Stimulated activated CD4-positive, alpha-beta T cell treated with anti-CD3 and anti-CD28 coated beads, Interleukin-15, amount 100 ng/mL, for 24 hours (primary cell): ENCODE results near the gene CADM1.

Experiments used
- DNase-seq: peaks from one replicate; pipeline ENCODE4 v3.0.0-alpha.2; 2020

The CADM1 gene

DNA sequence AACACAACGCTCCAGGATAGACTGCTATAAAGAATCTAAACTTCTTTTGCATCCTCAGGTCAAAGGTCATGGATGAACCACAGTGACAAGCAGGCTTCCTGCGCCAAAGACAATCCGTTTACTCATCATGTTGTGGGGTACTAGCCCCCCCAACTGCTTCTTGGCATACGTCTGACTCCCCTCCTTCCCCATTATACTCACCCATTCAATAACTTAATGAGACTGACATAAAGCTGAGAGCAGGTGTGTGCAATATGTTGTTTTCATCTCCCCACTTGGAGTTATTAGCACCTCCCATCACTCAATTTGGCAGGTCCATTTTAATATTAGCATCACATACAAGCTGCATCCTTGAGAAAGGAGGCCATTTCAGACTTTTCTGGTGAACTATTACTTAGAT is 157.1 kb downstream of the CADM1 start:
- no peak for DNase-seq

DNA sequence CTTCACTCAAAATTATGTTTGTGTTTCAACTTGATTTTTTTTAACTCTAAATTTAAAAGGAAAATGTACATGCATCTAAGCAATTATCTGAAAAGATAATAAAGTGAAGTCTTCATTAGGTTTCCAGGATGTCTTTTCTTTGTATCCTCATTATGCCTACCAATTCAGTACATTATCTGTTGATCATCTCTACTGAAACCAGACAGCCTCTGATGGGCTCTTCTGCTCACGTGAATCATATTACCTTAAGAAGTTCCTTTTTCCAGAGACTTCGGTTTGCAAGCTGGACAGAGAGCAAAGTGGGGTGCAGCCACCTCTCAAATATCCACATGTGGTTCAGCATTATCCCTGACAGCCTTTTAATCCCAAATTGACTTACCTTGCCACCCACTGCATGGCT is 158.4 kb downstream of the CADM1 start:
- DNase-seq: no peak

DNA sequence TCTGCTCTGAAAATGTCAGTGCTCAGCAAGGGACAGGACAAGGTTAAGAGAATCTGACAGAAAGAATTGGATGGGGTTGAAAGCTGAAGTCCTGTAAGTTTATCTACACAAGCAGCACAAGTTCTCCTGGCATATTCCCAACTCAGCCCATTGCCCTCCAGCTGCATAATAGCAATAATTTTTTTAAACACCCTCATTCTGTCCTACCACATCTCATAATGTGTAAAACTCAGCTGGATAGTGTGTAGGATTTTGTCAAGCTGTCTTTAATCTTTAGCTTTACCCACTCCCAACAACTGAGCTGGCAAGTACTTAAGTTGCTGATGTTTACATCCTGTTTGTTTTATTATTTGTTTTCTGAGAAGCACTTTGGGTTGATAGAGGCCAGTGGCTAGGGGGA is 158.9 kb downstream of the CADM1 start:
- DNase-seq: no peak

DNA sequence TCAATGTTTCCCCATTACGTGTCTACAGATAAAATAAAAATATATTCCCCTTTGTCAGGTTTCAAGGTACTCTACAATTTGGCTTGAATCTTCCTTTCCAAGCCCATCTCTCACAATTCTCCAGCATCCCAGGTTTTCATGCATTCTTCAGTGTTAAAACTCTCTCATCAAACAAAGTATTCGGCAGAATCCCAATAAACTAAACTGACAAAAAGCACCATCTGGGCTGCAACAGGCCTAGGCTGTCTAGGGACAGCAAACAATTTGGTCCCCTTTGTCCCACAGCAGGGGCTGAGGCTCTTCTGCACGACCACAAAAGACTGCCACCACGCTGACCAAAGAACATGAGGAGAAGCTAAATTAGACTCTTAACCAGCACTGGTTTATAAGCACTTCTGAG is 159.4 kb downstream of the CADM1 start:
- DNase-seq: no peak

DNA sequence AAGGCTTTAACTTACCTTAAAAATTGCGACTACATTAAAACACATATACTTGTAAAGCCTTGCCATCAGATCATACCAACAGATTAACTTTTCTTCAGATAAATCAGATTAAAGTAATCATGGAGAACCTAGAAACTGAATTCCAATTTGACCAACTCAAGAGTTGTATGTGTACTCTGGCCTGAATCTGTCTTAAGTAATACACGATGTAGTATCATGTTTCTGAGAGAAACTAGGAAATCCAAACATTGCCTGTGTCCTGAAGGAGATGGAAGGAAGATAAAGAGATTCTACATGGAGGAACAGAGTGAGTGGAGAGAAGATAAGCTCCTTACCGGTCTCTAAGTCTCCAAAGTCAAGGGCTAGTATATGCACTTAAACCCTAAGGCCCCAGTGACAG is 162.1 kb downstream of the CADM1 start:
- DNase-seq: no peak

DNA sequence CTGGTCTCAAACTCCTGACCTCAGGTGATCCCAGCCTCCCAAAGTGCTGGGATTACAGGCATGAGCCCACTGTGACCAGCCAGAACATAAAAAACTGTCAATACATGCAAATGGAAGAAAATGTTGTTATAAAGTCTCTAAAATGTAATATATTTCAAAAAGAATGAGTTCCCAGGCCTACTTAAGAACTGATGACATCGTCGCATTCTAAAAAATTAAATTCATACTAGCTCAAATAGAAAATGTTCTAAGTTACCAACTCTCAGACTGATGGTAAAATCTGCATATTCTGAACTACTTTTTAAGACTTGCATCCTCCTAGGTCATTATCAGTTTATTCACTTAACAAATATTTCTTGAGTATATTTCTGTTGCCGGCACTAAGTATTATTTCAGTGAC is 163.3 kb downstream of the CADM1 start:
- DNase-seq: no peak

DNA sequence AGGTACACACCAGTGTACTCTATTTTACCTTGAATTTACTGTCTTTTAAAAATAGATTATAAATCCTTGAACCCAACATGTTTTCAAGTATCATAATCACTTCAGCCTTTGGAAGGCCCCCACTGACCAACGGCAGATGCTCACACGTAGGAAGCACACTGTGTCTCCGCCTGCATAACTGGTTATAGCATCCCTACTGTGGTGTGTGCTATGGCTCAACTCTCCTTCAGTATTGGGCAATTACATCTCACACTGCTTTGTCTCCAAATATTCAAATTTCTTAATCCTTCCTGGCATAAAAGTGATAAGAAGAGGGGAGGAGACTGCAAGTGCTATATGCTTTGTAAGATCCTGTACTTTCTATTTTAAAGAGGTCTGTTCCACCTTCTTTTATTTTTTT is 165.7 kb downstream of the CADM1 start:
- no peak for DNase-seq

DNA sequence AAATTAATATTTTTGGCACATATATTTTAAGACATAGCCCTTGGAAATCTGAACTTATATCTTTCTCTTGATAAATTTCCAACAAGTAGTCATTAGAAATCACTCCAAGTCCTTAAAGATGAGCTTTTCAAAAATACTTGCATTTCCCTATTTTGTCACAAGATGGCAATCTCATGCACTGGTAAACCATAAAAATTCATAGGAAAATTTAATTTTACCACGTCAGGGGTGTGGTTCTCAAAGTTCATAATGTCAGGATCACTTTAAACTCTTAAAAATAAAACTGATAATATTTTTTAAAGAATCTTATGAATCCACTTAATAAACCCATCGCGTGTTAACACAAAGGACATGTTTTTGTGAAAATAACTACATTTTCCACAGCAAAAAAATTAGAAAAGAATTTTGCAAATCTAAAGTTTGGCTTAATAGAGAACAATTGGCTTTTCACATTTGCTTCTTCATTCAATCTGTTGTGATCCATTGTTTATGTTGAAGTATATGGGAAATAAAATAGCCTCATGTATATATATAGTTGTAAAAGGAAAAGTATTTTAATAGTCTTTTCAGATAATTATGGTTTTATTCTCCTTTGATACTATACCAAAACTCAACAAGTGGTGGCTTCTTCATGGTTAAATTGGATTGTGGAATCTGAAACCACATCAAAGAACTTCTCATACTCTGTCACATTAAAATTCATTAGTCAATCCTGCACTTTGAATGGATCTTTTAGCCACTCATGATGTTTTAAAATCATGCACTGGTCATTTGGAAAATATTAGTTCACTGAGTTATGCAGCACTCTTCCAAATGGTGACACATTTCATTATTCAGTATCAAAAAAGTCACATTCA is 169.1 kb downstream of the CADM1 start:
- no peak for DNase-seq

DNA sequence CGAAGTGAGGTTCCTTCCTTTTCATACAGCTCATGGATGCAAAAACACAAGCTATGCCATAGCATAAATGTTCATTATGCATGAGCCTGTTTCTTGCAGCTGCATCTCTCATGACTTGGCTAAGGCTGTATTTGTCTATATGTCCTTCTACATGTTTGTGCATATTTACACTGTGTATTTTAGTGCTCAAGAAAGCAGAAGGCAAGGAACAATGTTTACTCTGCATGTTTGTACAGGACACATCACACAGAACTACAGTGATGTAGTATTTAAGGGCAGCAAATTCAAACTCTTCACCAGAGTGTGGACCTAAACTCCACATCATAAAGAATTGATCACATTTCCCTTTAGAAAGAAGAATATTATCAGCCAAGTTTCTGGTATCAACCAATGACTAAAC is 170.3 kb downstream of the CADM1 start:
- DNase-seq: no peak

DNA sequence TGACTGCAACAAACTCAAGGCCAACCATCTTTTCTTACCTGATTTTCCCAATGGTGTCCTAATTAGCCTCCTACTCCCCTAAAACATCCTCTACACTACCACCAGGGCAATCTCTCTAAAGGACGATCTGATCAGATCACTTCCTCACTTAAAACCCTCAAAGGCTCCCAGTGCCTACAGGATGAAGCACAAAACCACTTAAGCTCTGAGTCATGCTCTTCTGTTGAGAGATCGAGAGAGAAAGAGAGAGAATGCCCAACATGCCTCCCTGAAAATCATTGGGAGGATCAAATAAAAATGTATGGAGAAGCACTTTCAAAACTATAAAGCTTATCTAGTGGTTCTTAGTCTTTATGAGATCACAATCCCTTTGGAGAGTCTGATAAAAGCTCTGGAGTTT is 171.1 kb downstream of the CADM1 start:
- no peak for DNase-seq

DNA sequence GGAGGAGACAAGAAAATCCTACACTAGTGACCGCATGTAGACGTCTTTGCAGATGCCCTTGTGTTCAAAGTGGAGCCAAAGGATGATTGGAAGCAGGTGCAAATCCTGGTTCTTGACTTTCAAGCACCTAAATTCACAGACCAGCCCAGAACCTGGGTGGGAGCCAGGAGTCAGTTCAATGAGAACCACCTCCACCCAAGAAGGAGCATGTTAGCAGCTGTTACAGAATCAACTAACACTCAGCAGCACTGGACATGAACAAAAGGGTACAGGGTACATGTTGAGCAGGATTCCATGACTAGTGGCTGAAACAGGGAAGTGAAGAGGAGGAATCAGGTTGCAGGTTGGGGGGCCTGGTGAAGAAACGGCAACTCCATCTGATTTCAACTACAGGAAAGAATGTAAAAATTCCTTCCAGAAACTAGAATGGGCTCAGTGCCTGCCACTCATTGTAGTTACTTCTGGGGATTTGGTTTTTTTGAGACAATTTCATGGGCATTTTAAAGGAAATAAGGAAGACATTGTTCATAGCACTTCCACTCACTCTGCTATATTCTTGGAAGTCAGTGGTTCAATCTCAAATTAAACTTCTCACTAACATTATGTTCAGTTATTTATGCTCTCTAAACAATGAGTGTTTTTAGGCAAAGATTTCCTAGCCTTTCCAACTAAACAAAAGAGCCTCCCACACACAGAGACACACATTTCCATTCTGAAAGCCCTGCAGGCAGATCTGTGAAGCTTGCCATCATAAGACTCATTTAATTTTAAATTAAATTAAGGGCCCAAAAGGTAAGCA is 173.3 kb downstream of the CADM1 start:
- DNase-seq: no peak

DNA sequence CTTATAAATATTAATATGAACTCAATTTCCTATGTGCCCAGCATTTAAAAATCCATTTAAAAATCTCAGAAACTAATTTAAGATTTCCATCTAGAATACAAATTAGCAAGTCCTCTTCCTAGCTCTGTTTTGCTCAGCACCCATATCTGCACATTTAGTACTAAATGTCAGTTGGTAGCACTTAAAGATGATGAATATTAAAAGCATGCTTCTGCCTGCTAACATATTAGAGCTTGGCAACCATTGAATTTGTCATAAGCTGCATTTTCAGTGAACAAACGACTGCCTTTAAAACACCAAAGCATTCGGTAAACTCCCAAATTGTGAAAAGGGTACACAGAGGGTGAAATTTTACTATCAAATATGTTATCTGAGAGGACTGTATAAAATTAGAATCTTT is 177.7 kb downstream of the CADM1 start:
- no peak for DNase-seq

DNA sequence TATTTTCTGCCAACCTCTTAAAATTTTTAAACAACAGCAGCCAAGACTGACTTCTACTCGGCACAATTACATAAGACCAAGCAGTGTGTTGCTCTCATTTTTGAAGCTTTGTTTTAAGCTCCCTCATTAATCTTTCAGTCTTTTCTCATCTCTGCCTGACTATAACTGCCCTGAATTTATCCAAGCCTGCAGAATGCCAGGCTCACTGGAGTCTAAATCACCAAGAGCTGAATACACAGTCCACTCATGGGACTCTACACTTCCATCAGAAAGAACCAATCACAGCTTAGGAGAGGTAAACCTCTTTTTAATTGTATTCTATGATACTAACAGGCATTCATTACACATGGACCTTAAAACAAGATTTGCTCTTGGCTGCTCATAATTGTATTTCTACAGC is 178.7 kb downstream of the CADM1 start:
- no peak for DNase-seq

DNA sequence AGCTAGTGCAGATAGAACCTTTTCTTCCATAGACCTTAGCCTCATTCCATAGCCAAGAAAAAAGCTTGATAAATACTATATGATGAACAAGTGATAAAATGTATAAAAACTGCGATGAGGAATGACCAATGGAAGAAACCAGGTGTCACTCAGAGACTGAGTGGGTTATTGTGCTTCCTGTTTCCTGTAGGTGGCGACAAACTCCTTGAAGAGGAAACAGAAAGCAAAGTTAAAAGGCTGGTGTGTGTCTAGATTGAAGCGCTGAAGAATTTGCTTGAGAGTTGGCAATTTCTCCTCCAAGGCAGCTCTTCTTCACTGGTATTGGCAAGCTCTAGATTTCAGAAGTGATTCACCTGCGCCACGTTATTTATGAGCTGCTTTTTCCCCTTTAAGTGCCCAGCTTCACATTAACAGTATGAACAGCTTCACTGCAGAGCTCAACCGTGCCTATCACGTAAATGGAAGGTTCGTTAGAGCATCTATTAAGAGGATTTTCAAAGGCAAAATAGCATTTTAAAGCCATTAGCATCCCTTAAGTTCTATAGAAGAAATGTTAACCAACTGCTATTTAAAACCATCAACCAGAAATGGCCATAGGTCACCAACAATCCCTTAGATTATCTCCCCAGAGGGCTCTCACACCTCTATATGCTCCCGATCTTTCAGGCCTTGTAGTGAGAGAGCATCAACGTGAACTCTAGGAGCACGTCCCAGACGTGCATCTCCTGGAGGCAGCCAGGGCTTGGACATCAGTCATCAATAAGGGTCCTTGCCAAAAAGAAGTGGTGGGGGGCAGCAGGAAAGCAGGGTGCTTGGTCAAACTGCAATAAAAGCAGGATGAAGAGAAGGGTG is 179.4 kb downstream of the CADM1 start:
- peak; percentile 5 for DNase-seq

DNA sequence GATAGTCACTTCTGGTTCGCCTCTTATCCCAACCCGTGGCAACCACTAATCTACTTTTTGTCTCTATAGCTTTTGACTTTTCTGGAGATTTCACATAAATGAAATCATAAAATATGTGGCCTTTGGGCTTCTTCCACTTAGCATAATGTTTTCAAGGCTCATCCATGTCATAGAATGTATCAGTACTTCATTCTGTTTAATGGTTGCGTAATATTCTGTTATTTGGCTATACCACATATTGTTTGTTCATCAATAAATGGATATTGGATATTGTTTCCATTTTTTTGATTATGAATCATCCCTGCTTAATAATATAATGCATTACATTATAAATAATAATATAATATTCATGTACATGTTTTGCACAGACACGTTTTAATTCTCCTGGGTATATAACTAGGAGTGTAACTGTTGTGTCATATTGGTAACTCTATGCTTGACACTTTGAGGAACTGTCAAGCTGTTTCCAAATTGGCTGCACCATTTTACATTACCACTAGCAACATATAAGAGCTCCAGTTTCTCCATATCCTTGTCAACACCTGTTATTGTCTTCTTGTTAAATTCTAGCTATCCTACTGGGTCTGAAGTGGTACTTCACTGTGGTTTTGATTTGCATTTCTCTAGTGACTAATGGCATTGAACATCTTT is 181.5 kb downstream of the CADM1 start:
- no peak for DNase-seq

DNA sequence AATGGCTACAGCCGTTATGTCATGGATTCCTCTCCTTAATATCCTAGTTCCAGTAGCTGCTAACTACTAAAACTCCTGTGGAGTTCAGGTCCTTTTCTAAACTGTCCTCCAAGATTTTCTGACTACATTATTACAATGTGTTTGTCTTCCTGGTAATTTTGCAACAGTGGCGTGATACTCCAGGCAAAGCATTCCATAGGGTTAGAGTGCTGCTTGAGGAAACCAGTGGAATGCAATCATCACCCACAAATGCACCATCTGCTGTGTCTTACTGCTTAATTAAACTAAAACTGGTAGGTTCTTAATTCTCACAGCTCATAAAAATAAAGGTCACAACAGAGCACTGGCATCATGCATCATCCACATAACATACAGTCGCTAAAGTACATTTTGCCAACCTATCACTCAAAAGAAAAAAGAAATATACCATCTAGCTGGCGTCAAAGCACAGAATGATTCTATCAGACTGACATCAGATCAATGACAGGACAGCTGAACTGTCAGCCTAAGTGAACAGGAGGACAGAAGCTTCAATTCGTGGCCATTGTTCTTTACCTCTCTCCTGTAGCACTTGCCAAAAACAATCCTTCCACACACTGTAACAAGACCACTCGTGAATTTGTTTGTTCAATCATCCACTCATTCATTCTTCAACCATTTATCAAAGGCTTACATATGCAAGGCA is 182.5 kb downstream of the CADM1 start:
- DNase-seq: no peak

DNA sequence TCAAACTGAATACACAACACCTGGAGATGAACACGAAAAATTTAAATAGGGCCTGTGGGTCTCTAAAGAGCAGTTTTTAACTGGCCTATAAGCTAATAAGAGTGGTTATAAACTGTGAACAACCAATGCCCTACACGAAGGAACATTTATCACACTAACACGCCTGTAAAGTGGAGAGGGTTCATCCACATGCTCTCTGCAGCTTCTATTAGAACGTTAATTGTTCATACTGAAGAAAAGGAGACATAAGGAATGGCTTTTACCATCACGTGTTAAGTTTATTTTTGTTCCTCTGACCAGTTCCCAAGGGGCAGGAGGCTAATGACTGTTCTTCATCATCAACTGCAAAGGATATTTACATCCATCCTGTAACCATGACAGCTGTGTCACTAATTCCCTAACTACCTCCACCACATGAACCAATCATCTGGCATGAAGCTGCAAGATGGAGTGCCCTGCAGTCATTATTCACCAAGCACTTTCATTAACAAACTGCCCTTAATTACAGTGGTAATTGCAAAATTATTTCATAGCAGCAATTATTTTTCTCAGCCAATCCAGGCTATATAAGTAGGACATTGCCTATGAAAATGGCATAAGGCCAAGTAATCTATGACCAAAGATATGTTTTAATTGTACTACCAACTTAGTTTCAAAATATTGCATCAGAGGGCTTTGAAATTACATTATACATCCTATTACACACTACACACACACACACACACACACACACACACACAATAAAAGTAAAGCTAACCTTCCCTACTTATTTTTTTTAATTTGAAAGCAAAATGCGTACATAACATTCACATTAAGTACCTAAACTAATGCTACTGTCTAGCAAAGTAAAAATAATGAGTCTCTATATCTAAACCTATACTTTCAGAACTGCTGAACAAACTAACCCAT is 186.7 kb downstream of the CADM1 start:
- DNase-seq: no peak

DNA sequence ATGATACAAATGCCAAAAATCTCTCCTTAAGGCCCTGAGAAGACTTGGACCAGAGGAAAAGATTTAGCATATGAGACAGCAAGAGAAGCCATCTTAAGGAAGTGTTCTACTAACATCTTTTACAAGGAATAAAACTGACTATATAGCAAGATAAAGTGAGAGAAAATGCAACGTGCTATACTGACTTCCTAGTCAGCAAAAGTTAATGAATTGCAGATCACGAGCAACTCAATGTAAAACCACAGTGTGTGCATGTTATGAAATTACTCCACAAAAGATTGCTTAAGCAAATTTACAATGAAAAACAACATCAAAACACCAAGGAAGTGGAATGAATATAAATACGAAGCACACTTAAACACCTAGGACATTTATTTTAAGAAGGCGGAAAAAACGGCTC is 187.5 kb downstream of the CADM1 start:
- DNase-seq: no peak

DNA sequence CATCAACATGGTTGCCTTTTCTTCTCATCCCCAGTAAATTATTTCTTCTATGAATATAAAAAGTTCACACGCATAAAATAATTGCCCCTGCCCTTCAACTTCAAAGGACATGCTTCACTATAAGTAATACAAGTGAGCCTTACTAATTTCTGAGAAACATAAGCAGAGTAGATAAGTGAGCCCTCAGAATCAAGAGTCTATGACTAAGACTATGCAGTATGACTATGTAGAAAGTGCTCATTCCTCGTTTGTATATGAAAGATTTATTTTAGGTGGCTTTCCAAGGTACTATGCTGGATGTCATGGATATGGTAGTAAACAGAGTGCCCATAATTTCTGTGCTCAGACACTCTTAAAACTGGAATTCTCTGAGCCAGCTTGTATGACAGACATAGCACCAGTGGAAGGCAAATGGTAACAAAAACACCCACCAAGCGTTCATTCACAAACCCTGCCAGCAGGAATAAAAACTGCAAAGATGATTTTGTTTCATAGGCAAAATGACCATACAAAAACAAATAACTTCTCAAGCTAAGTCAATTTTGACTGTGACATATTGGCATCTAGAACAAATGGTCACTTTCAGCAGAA is 189.8 kb downstream of the CADM1 start:
- no peak for DNase-seq

DNA sequence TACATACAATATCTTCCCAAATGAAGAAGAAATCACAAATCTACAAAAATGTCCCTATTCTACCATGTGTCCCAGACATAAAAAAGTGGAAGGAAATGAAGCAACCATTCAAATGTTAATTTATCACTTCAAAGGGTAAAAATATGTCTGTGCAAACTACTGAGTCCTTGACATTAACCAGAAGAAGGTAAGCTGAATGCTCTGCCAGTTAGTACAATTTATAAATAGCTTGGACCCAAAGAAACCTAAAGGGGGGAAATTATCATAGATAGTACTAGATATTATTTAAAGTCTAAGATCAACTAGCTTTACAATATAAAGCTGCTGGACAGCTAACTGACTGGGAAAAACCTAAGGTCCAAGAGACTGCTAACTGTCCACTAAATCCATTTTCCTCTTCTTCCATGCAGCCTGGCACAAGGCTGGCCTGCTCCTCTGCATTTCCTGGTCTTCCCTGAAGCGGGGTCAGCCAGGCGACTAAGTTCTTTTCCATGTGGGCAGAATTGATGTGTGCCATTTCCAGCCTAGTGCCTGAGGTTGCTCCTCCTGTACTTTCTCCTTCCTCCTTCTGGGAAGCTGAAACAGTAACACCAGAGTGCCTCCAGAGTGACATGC is 190.9 kb downstream of the CADM1 start:
- DNase-seq: no peak
